Endothelial cell of hepatic sinusoid (primary cell): ENCODE data around the gene TOR1AIP2.

Source experiments
- in situ Hi-C: cut with HindIII; loops from 2 replicates; pipeline ENCODE4 v1.10.0; 2017; ENCODE audit warnings: low sequenced_read_pairs

TOR1AIP2 gene

GRCh38 chr1:179828554-179829110 is 49.0 kb downstream of the TOR1AIP2 start:
- in situ Hi-C loops = no loop called here

- in situ Hi-C loops = no loop called here
Observed at GRCh38 chr1:179826626-179827280, 50.9 kb downstream of the TOR1AIP2 start.

- in situ Hi-C loops = no loop called here
Observed at GRCh38 chr1:179825798-179826460, 51.7 kb downstream of the TOR1AIP2 start.

- in situ Hi-C loops = no loop called here
Observed at GRCh38 chr1:179825206-179825605, 52.4 kb downstream of the TOR1AIP2 start.

- in situ Hi-C loops = no loop called here
Observed at GRCh38 chr1:179824265-179824664, 53.3 kb downstream of the TOR1AIP2 start.

GRCh38 chr1:179823693-179824092 is 53.9 kb downstream of the TOR1AIP2 start:
- in situ Hi-C loops = no loop called here

GRCh38 chr1:179822065-179822464 is 55.5 kb downstream of the TOR1AIP2 start:
- in situ Hi-C loops = no loop called here

GRCh38 chr1:179821524-179821923 is 56.1 kb downstream of the TOR1AIP2 start:
- in situ Hi-C loops = no loop called here

GRCh38 chr1:179820226-179820970 is 57.2 kb downstream of the TOR1AIP2 start:
- in situ Hi-C loops = no loop called here

GRCh38 chr1:179818743-179819173 is 58.8 kb downstream of the TOR1AIP2 start:
- in situ Hi-C loops = loop anchor here (5.0 to 10.0 kb wide), 2 partner anchors 69 to 114 kb away; no protein-coding TSS in a partner anchor

- in situ Hi-C loops = loop anchor here (5.0 to 10.0 kb wide), 2 partner anchors 69 to 113 kb away; no protein-coding TSS in a partner anchor
Observed at GRCh38 chr1:179818260-179818659, 59.3 kb downstream of the TOR1AIP2 start.

- in situ Hi-C loops = loop anchor here (5.0 to 10.0 kb wide), 2 partner anchors 70 to 113 kb away; no protein-coding TSS in a partner anchor
Observed at GRCh38 chr1:179817789-179818188, 59.8 kb downstream of the TOR1AIP2 start.

GRCh38 chr1:179817056-179817455 is 60.5 kb downstream of the TOR1AIP2 start:
- in situ Hi-C loops = loop anchor here (5.0 to 10.0 kb wide), 2 partner anchors 70 to 112 kb away; no protein-coding TSS in a partner anchor

GRCh38 chr1:179816196-179816960 is 61.2 kb downstream of the TOR1AIP2 start:
- in situ Hi-C loops = loop anchor here (5.0 to 10.0 kb wide), 2 partner anchors 71 to 112 kb away; no protein-coding TSS in a partner anchor

- in situ Hi-C loops = loop anchor here (5.0 to 10.0 kb wide), 2 partner anchors 72 to 111 kb away; no protein-coding TSS in a partner anchor
Observed at GRCh38 chr1:179815641-179816040, 62.0 kb downstream of the TOR1AIP2 start.

- in situ Hi-C loops = loop anchor here (5.0 to 10.0 kb wide), 2 partner anchors 52 to 110 kb away; no protein-coding TSS in a partner anchor
Observed at GRCh38 chr1:179814546-179814838, 63.1 kb downstream of the TOR1AIP2 start.

- in situ Hi-C loops = loop anchor here (5.0 to 10.0 kb wide), 2 partner anchors 52 to 109 kb away; no protein-coding TSS in a partner anchor
Observed at GRCh38 chr1:179813626-179814545, 63.7 kb downstream of the TOR1AIP2 start.

GRCh38 chr1:179812501-179813292 is 64.9 kb downstream of the TOR1AIP2 start:
- in situ Hi-C loops = loop anchor here (5.0 to 10.0 kb wide), 2 partner anchors 50 to 108 kb away; no protein-coding TSS in a partner anchor
